KOPT-K1 (cell line): ENCODE measurements around the gene RET.

Experiments
- H3K27ac ChIP-seq: fragments of 200-600 bp; sonication (generic); 2 replicates; pipeline ENCODE4 v1.5.1; 2016; ENCODE audit warnings: antibody characterized with exemption, mild to moderate bottlenecking, low read depth, low read length; ENCODE audit not compliant: poor library complexity, severe bottlenecking
- H3K36me3 ChIP-seq: fragments of 200-600 bp; sonication (generic); 2 replicates; pipeline ENCODE4 v1.5.1; 2017; ENCODE audit warnings: antibody characterized with exemption, mild to moderate bottlenecking, low read length, moderate library complexity; ENCODE audit not compliant: insufficient read depth
- H3K9me3 ChIP-seq: fragments of 200-600 bp; sonication (generic); 2 replicates; pipeline ENCODE4 v1.5.1; 2017; ENCODE audit warnings: antibody characterized with exemption, low read length, mild to moderate bottlenecking; ENCODE audit not compliant: insufficient read depth, poor library complexity, severe bottlenecking

The RET gene

GRCh38 chr10:43155221-43155620 is 78.4 kb downstream of the RET start:
- H3K36me3 ChIP-seq = peaks cover 2% of the 10 kb centered on the region
- peaks cover 5% of the 10 kb centered on the region for H3K9me3 ChIP-seq
- H3K27ac ChIP-seq = no peak overlapping the region

DNA sequence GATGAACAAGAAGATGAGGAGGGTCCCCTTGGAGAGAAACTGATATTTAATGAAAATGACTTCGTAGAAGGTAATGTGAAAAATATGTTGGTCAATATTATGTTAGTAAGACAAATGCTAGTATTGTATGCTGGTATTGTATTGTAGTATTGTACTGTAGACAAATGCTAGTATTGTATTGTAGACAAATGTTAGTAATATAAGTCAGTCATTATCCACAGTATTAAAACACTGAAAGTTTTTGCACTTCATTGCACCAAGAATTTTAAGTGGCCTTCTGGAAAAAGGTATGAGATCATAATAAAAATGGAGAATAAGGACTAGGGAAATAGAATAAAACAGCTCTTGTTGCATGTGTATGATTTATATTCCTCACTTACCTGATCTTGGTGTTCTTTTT is 78.9 kb downstream of the RET start:
- no peak overlapping the region for H3K27ac ChIP-seq
- peaks cover 4% of the 10 kb centered on the region for H3K36me3 ChIP-seq
- no peaks in the 10 kb centered on the region for H3K9me3 ChIP-seq

GRCh38 chr10:43156590-43157341 is 79.9 kb downstream of the RET start:
- Histone ChIP-seq H3K36me3 (peaks cover 11% of the 10 kb centered on the region), H3K9me3 (no peaks in the 10 kb centered on the region), H3K27ac (no peak overlapping the region)

- Histone ChIP-seq H3K36me3 (peaks cover 28% of the 10 kb centered on the region), H3K9me3 (no peaks in the 10 kb centered on the region), H3K27ac (no peak overlapping the region)
These were observed 81.8 kb downstream of the RET start for GRCh38 chr10:43158636-43159035.

DNA sequence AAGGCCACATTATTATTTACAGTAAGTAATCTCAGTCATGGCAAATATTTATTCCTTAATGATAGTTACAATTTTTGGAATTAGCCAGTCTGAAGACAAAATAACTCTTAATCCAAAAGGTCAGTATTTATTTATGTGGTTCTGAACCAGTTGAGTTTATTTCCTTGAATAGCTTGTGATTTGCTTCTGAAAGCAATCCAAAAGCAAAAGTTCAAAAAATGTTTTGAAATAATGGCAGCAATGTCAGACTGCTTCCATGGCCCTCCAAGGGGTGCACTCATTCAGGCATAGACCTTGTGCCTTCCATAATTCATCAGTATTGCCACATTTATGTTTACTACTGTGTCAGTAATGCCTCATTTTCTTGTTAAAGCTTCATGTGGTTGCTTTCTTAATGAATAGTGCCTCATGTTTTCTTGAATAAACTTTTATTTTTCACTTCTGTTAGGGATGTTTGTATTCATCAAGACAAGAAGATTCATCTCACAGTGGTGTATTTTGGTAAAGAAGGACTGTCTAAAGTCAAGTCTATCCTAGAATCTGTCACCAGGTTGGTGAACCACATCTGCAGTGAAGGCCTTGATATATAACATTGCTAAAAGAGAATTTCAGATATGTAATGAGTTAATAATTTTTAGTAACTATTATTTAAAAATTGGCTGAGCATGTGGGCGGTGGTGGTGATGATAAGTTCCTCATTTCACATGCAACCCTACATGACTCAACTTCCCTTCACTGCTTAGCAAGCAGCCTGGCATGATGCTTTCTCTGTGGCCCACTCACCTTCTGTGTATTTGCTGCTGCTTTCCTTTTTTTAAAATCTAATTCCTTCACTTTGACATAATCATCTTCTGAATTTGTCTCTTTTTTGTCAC is 83.4 kb downstream of the RET start:
- Histone ChIP-seq H3K36me3 (peaks cover 28% of the 10 kb centered on the region), H3K9me3 (no peaks in the 10 kb centered on the region), H3K27ac (no peak overlapping the region)

DNA sequence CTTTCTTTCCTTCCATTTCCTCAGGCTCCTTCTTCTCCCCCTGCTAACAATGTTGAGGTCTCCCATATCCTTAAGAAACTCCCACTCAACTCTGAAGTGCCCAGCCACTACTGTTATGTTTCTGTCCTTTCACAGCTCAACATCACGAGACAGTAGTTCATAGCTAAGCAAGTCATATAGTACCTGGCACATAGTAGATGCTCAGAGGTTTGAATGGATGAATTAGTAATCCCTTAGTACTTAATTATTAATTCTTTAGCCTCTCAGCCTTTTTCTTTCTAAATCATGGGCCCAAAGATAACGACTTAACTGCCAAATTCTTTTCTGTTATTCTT is 84.0 kb downstream of the RET start:
- H3K36me3 ChIP-seq = peaks cover 28% of the 10 kb centered on the region
- H3K27ac ChIP-seq = no peak overlapping the region

DNA sequence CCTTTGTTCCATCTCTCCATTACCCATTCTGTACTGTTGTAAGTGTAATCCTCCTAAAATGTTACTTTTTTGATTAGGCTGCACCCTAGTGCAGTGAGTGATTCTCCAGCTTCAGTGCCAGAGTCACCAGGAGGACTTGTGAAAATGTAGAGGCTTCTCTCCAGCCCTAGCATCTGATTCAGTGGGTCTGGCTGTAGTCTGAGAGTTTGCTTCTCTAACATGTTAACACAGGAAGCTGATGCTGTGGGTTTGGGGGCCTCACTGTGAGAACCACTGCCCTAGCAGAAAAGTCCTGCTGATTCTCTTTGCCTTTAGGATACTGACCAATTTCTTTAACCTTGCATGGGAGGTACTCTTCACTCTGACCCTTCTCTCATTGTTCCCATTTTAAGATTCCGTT is 85.7 kb downstream of the RET start:
- Histone ChIP-seq H3K9me3 (no peaks in the 10 kb centered on the region), H3K27ac (peak overlapping the region; percentile 10), H3K36me3 (peaks cover 28% of the 10 kb centered on the region)

More for the DNA sequence above, 84.0 kb downstream of the RET start:
- H3K9me3 ChIP-seq = no peaks in the 10 kb centered on the region

GRCh38 chr10:43166207-43166879 is 89.5 kb downstream of the RET start:
- H3K27ac ChIP-seq = no peak overlapping the region
- no peaks in the 10 kb centered on the region for H3K9me3 ChIP-seq
- peaks cover 40% of the 10 kb centered on the region for H3K36me3 ChIP-seq

- H3K9me3 ChIP-seq = no peaks in the 10 kb centered on the region
- peaks cover 37% of the 10 kb centered on the region for H3K36me3 ChIP-seq
- peak overlapping the region; percentile 44 for H3K27ac ChIP-seq
These were observed 90.1 kb downstream of the RET start for GRCh38 chr10:43166880-43167497.

GRCh38 chr10:43167498-43167889 is 90.6 kb downstream of the RET start:
- Histone ChIP-seq H3K36me3 (peaks cover 37% of the 10 kb centered on the region), H3K27ac (peak overlapping the region; percentile 44), H3K9me3 (no peaks in the 10 kb centered on the region)

- H3K9me3 ChIP-seq = no peaks in the 10 kb centered on the region
- peaks cover 45% of the 10 kb centered on the region for H3K36me3 ChIP-seq
- H3K27ac ChIP-seq = no peak overlapping the region
These were observed 93.6 kb downstream of the RET start for GRCh38 chr10:43170491-43170890.

GRCh38 chr10:43172645-43173044 is 95.8 kb downstream of the RET start:
- peaks cover 67% of the 10 kb centered on the region for H3K36me3 ChIP-seq
- no peaks in the 10 kb centered on the region for H3K9me3 ChIP-seq
- H3K27ac ChIP-seq = no peak overlapping the region

DNA sequence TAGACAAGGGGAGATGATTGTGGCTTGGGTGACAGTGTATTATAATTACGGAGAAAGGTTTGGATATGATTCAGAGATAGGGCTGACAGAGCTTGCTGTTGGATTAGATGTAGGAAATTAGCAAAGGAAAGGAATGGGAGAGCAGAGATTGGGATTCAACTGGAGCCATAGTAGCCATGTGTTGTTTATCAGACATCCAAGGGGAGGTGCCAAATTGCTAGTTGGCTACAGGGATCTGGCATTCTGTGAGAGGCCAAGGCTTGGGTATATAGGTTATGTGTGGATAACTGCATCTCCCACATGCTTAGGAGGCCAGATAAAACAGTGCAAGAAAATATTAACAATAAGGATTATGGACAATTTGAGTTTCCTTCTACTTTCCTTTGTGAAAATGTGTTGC is 96.3 kb downstream of the RET start:
- no peak overlapping the region for H3K27ac ChIP-seq
- peaks cover 72% of the 10 kb centered on the region for H3K36me3 ChIP-seq
- peaks cover 3% of the 10 kb centered on the region for H3K9me3 ChIP-seq

- peaks cover 74% of the 10 kb centered on the region for H3K36me3 ChIP-seq
- H3K9me3 ChIP-seq = peaks cover 5% of the 10 kb centered on the region
- H3K27ac ChIP-seq = no peak overlapping the region
These were observed 98.1 kb downstream of the RET start for GRCh38 chr10:43174969-43175368.

GRCh38 chr10:43176271-43176670 is 99.4 kb downstream of the RET start:
- no peak overlapping the region for H3K27ac ChIP-seq
- peaks cover 5% of the 10 kb centered on the region for H3K9me3 ChIP-seq
- peaks cover 81% of the 10 kb centered on the region for H3K36me3 ChIP-seq
